Ishikawa (cell line): ENCODE data around the gene STXBP1.

Experiments used
- CEBPB ChIP-seq: IDR thresholded peaks from 2 replicates; pipeline ENCODE4 v1.6.1; 2012
- CREB1 ChIP-seq: IDR thresholded peaks from 2 replicates; pipeline ENCODE4 v1.6.1; 2012; ENCODE audit warnings: low read depth
- EGR1 ChIP-seq: IDR thresholded peaks from 2 replicates; pipeline ENCODE4 v1.6.1; 2012
- EP300 ChIP-seq: IDR thresholded peaks from 2 replicates; pipeline ENCODE4 v1.6.1; 2012; ENCODE audit warnings: borderline replicate concordance
- FOXM1 ChIP-seq: IDR thresholded peaks from 2 replicates; pipeline ENCODE4 v1.6.1; 2012; ENCODE audit warnings: low read depth, borderline replicate concordance
- MAX ChIP-seq: IDR thresholded peaks from 2 replicates; pipeline ENCODE4 v1.6.1; 2012
- NFIC ChIP-seq: IDR thresholded peaks from 2 replicates; pipeline ENCODE4 v1.6.1; 2012
- RAD21 ChIP-seq: IDR thresholded peaks from 2 replicates; pipeline ENCODE4 v1.6.1; 2012; ENCODE audit warnings: low read depth
- REST ChIP-seq: IDR thresholded peaks from 2 replicates; pipeline ENCODE4 v1.6.1; 2012; ENCODE audit warnings: low read depth, mild to moderate bottlenecking
- TAF1 ChIP-seq: IDR thresholded peaks from 2 replicates; pipeline ENCODE4 v1.6.1; 2012; ENCODE audit warnings: low read depth, mild to moderate bottlenecking
- TCF12 ChIP-seq: IDR thresholded peaks from 2 replicates; pipeline ENCODE4 v1.6.1; 2012; ENCODE audit warnings: low read depth
- TEAD4 ChIP-seq: IDR thresholded peaks from 2 replicates; pipeline ENCODE4 v1.6.1; 2012
- USF1 ChIP-seq: IDR thresholded peaks from 2 replicates; pipeline ENCODE4 v1.6.1; 2012
- YY1 ChIP-seq: IDR thresholded peaks from 2 replicates; pipeline ENCODE4 v1.6.1; 2012; ENCODE audit warnings: low read depth
- ZBTB7A ChIP-seq: IDR thresholded peaks from 2 replicates; pipeline ENCODE4 v1.6.1; 2012; ENCODE audit warnings: low read depth

STXBP1 gene

GRCh38 chr9:127588740-127589506, 23.2 kb upstream of the STXBP1 start:
- TF ChIP-seq NFIC (no peak), ZBTB7A (no peak), RAD21 (no peak), FOXM1 (no peak), USF1 (no peak), CEBPB (no peak), EGR1 (no peak), EP300 (no peak), TEAD4 (no peak), TCF12 (no peak), TAF1 (no peak), MAX (no peak), REST (no peak), CREB1 (no peak), YY1 (no peak)

GRCh38 chr9:127589955-127590370, 22.1 kb upstream of the STXBP1 start:
- 0 out of 2 replicates have a peak, but pooled peaks have one; percentile 18 for TF ChIP-seq TEAD4
- TF ChIP-seq CREB1: no peak
- peak; percentile 93 for TF ChIP-seq RAD21

GRCh38 chr9:127595611-127596010, 16.5 kb upstream of the STXBP1 start:
- no peak for TF ChIP-seq CEBPB
- no peak for TF ChIP-seq TAF1
- no peak for TF ChIP-seq ZBTB7A
- no peak for TF ChIP-seq YY1
- TF ChIP-seq RAD21: no peak
- no peak for TF ChIP-seq EP300
- no peak for TF ChIP-seq FOXM1
- no peak for TF ChIP-seq CREB1

GRCh38 chr9:127598839-127599549, 13.1 kb upstream of the STXBP1 start:
- no peak for TF ChIP-seq RAD21
- no peak for TF ChIP-seq YY1
- no peak for TF ChIP-seq EP300
- TF ChIP-seq TCF12: no peak
- no peak for TF ChIP-seq CEBPB
- no peak for TF ChIP-seq MAX
- no peak for TF ChIP-seq CREB1
- no peak for TF ChIP-seq EGR1
- no peak for TF ChIP-seq FOXM1
- no peak for TF ChIP-seq USF1

- TF ChIP-seq ZBTB7A (no peak), USF1 (no peak)
Observed at GRCh38 chr9:127599550-127599891, 12.6 kb upstream of the STXBP1 start.

GRCh38 chr9:127603226-127603625, 8.9 kb upstream of the STXBP1 start:
- TF ChIP-seq RAD21: no peak
- TF ChIP-seq YY1: no peak
- no peak for TF ChIP-seq EGR1
- TF ChIP-seq NFIC: no peak
- TF ChIP-seq MAX: no peak
- TF ChIP-seq REST: no peak
